Ishikawa (cell line): Measurements from ENCODE around the gene COL3A1.

Source experiments
- CEBPB ChIP-seq: IDR thresholded peaks from 2 replicates; pipeline ENCODE4 v1.6.1; 2012
- CREB1 ChIP-seq: IDR thresholded peaks from 2 replicates; pipeline ENCODE4 v1.6.1; 2012; ENCODE audit warnings: low read depth
- EGR1 ChIP-seq: IDR thresholded peaks from 2 replicates; pipeline ENCODE4 v1.6.1; 2012
- EP300 ChIP-seq: IDR thresholded peaks from 2 replicates; pipeline ENCODE4 v1.6.1; 2012; ENCODE audit warnings: borderline replicate concordance
- FOXM1 ChIP-seq: IDR thresholded peaks from 2 replicates; pipeline ENCODE4 v1.6.1; 2012; ENCODE audit warnings: low read depth, borderline replicate concordance
- MAX ChIP-seq: IDR thresholded peaks from 2 replicates; pipeline ENCODE4 v1.6.1; 2012
- NFIC ChIP-seq: IDR thresholded peaks from 2 replicates; pipeline ENCODE4 v1.6.1; 2012
- RAD21 ChIP-seq: IDR thresholded peaks from 2 replicates; pipeline ENCODE4 v1.6.1; 2012; ENCODE audit warnings: low read depth
- REST ChIP-seq: IDR thresholded peaks from 2 replicates; pipeline ENCODE4 v1.6.1; 2012; ENCODE audit warnings: low read depth, mild to moderate bottlenecking
- TAF1 ChIP-seq: IDR thresholded peaks from 2 replicates; pipeline ENCODE4 v1.6.1; 2012; ENCODE audit warnings: low read depth, mild to moderate bottlenecking
- TCF12 ChIP-seq: IDR thresholded peaks from 2 replicates; pipeline ENCODE4 v1.6.1; 2012; ENCODE audit warnings: low read depth
- TEAD4 ChIP-seq: IDR thresholded peaks from 2 replicates; pipeline ENCODE4 v1.6.1; 2012
- USF1 ChIP-seq: IDR thresholded peaks from 2 replicates; pipeline ENCODE4 v1.6.1; 2012
- YY1 ChIP-seq: IDR thresholded peaks from 2 replicates; pipeline ENCODE4 v1.6.1; 2012; ENCODE audit warnings: low read depth
- ZBTB7A ChIP-seq: IDR thresholded peaks from 2 replicates; pipeline ENCODE4 v1.6.1; 2012; ENCODE audit warnings: low read depth

Gene COL3A1

GRCh38 chr2:188986839-188987238 lies 12.7 kb downstream of the COL3A1 start:
- no peak for TF ChIP-seq CREB1
- no peak for TF ChIP-seq REST
- TF ChIP-seq TCF12, result no peak
- TF ChIP-seq TAF1, result no peak
- TF ChIP-seq EP300, result no peak
- TF ChIP-seq MAX, result no peak
- TF ChIP-seq ZBTB7A, result no peak
- TF ChIP-seq USF1, result no peak
- TF ChIP-seq RAD21, result no peak
- no peak for TF ChIP-seq FOXM1
- TF ChIP-seq EGR1, result no peak
- TF ChIP-seq YY1, result no peak

GRCh38 chr2:188993247-188993646 lies 19.1 kb downstream of the COL3A1 start:
- TF ChIP-seq YY1 (no peak), RAD21 (no peak), EP300 (no peak), NFIC (no peak), REST (no peak), FOXM1 (no peak), CREB1 (no peak), TEAD4 (no peak), CEBPB (no peak), USF1 (no peak)

GRCh38 chr2:188997263-188997662 lies 23.1 kb downstream of the COL3A1 start:
- TF ChIP-seq NFIC (no peak), TCF12 (no peak), CEBPB (no peak), RAD21 (no peak), FOXM1 (no peak), CREB1 (no peak), REST (no peak), TAF1 (no peak), TEAD4 (no peak), YY1 (no peak), USF1 (no peak), EGR1 (no peak)

GRCh38 chr2:189000221-189000620 lies 26.0 kb downstream of the COL3A1 start:
- TF ChIP-seq CEBPB, result no peak

- TF ChIP-seq USF1 (no peak), EP300 (no peak), YY1 (no peak), TAF1 (no peak), CREB1 (no peak), CEBPB (no peak), TCF12 (no peak), RAD21 (no peak), TEAD4 (no peak), NFIC (no peak), MAX (no peak), EGR1 (no peak), ZBTB7A (no peak)
Observed at GRCh38 chr2:189002079-189002478, 27.9 kb downstream of the COL3A1 start.
